Measurements from ENCODE around the gene TEPSIN.

- no peak for TF ChIP-seq CTCF (IDR thresholded peaks at IDR 0.05)
- no peak for TF ChIP-seq POLR2A (IDR thresholded peaks at IDR 0.05; ENCODE audit: low read depth)
- no peak for TF ChIP-seq POLR2AphosphoS5 (IDR thresholded peaks at IDR 0.05)
These were observed 41.7 kb upstream of the TEPSIN start for GRCh38 chr17:81280571-81280970.

Measured in esophagus muscularis mucosa (tissue), 3 donors.